Neuronal stem cell (in vitro differentiated cells): ENCODE measurements around the gene SORCS3.

Experiments
- DNase-seq: peaks from one replicate; pipeline ENCODE4 v3.0.0-alpha.2; 2013; ENCODE audit warnings: low spot score
- H2AFZ ChIP-seq: one replicate; pipeline ENCODE4 v1.6.1; 2013; ENCODE audit warnings: mild to moderate bottlenecking, low read length, inconsistent platforms
- H2AK5ac ChIP-seq: 2 replicates; pipeline ENCODE4 v1.6.1; 2013; ENCODE audit warnings: low read depth, mild to moderate bottlenecking, inconsistent platforms, low read length, moderate library complexity, mixed read lengths
- H2BK120ac ChIP-seq: 2 replicates; pipeline ENCODE4 v1.6.1; 2013; ENCODE audit warnings: low read depth, mild to moderate bottlenecking, inconsistent platforms, low read length, moderate library complexity, mixed read lengths
- H2BK12ac ChIP-seq: one replicate; pipeline ENCODE4 v1.6.1; 2013; ENCODE audit warnings: low read length, inconsistent platforms
- H2BK15ac ChIP-seq: 2 replicates; pipeline ENCODE4 v1.6.1; 2013; ENCODE audit warnings: mild to moderate bottlenecking, low read length, inconsistent platforms, mixed read lengths
- H2BK5ac ChIP-seq: one replicate; pipeline ENCODE4 v1.6.1; 2013; ENCODE audit warnings: inconsistent platforms, mild to moderate bottlenecking, low read length, moderate library complexity
- H3K14ac ChIP-seq: one replicate; pipeline ENCODE4 v1.6.1; 2013; ENCODE audit warnings: low read length, inconsistent platforms
- H3K18ac ChIP-seq: 2 replicates; pipeline ENCODE4 v1.6.1; 2013; ENCODE audit warnings: low read length, inconsistent platforms
- H3K23ac ChIP-seq: 2 replicates; pipeline ENCODE4 v1.6.1; 2013; ENCODE audit warnings: low read depth, mild to moderate bottlenecking, mixed read lengths, low read length, inconsistent platforms; ENCODE audit not compliant: poor library complexity
- H3K27ac ChIP-seq: replicated peaks from 3 replicates; pipeline ENCODE4 v1.5.1; 2013; ENCODE audit warnings: low read length, inconsistent platforms
- H3K27me3 ChIP-seq, 3 experiments: 2 replicates each; pipeline ENCODE4 v1.6.1; 2013; ENCODE audit warnings: low read length in 3 of 3, mild to moderate bottlenecking in 2 of 3, inconsistent platforms in 1 of 3, low read depth in 1 of 3, mixed read lengths in 1 of 3, moderate library complexity in 1 of 3; ENCODE audit not compliant: control insufficient read depth in 3 of 3, insufficient read depth in 3 of 3
- H3K36me3 ChIP-seq, 2 donors: replicated peaks in 1 of 2; 2 replicates each; pipeline ENCODE4 v1.6.1; 2013; ENCODE audit warnings: low read length in 2 of 2; ENCODE audit not compliant: control insufficient read depth in 2 of 2, insufficient read depth in 2 of 2
- H3K4ac ChIP-seq: 2 replicates; pipeline ENCODE4 v1.6.1; 2013; ENCODE audit warnings: inconsistent platforms, mild to moderate bottlenecking, low read length, moderate library complexity
- H3K4me1 ChIP-seq, 2 donors: 1 replicate in 1 of 2; 2 replicates in 1 of 2; pipeline ENCODE4 v1.6.1; 2013; ENCODE audit warnings: low read length in 2 of 2, low read depth in 1 of 2; ENCODE audit not compliant: control insufficient read depth in 2 of 2, insufficient read depth in 1 of 2
- H3K4me2 ChIP-seq: one replicate; pipeline ENCODE4 v1.6.1; 2013; ENCODE audit warnings: mild to moderate bottlenecking, low read length, inconsistent platforms; ENCODE audit not compliant: insufficient read depth, poor library complexity, severe bottlenecking
- H3K4me3 ChIP-seq, 2 donors: 2 replicates each; pipeline ENCODE4 v1.5.1; 2013; ENCODE audit warnings: low read length in 2 of 2, mild to moderate bottlenecking in 2 of 2, inconsistent platforms in 1 of 2, moderate library complexity in 1 of 2
- H3K79me1 ChIP-seq: one replicate; pipeline ENCODE4 v1.6.1; 2013; ENCODE audit warnings: low read depth, mild to moderate bottlenecking, inconsistent platforms, low read length, moderate library complexity
- H3K9ac ChIP-seq: one replicate; pipeline ENCODE4 v1.6.1; 2013; ENCODE audit warnings: mild to moderate bottlenecking, low read depth, low read length, inconsistent platforms; ENCODE audit not compliant: poor library complexity
- H3K9me3 ChIP-seq, 2 donors: replicated peaks in 1 of 2; 2 replicates each; pipeline versions ENCODE3 to v1.6.1; 2013; ENCODE audit warnings: low read length in 2 of 2, mild to moderate bottlenecking in 2 of 2, inconsistent platforms in 1 of 2, low read depth in 1 of 2, mixed read lengths in 1 of 2, moderate library complexity in 1 of 2; ENCODE audit not compliant: control insufficient read depth in 2 of 2, insufficient read depth in 1 of 2
- H4K8ac ChIP-seq: one replicate; pipeline ENCODE4 v1.6.1; 2013; ENCODE audit warnings: low read depth, mild to moderate bottlenecking, inconsistent platforms, low read length, moderate library complexity
- H4K91ac ChIP-seq: one replicate; pipeline ENCODE4 v1.6.1; 2013; ENCODE audit warnings: low read length, low read depth, mild to moderate bottlenecking, inconsistent platforms; ENCODE audit not compliant: poor library complexity
- WGBS, 2 donors: extraction: QIAGEN DNeasy Blood & Tissue Kit; methylation state at CpG; one replicate each; pipeline ENCODE4 v1.1.7; 2013; ENCODE audit warnings: missing lambda C conversion rate in 2 of 2, mixed read lengths in 1 of 2; ENCODE audit not compliant: insufficient read length in 2 of 2, insufficient replicate concordance in 1 of 2; ENCODE audit errors: extremely low coverage in 2 of 2; 5-methylcytosine and 5-hydroxymethylcytosine counted together

Gene SORCS3

GRCh38 chr10:104665174-104665573 lies 24.1 kb downstream of the SORCS3 start:
- Histone ChIP-seq H3K4me1 (peaks cover 0 to 3% of the 10 kb centered on the region in 2 donors), H3K4me3 (no peak overlapping the region), H3K18ac (no peak overlapping the region), H2BK5ac (no peak overlapping the region), H3K27me3 (no peaks in the 10 kb centered on the region), H3K36me3 (no peaks in the 10 kb centered on the region), H3K9ac (no peak overlapping the region), H3K4ac (no peak overlapping the region), H2BK15ac (no peak overlapping the region), H2BK120ac (no peak overlapping the region), H2AFZ (no peak overlapping the region), H4K91ac (no peak overlapping the region), H3K27ac (no peak overlapping the region), H3K4me2 (no peak overlapping the region), H3K14ac (no peak overlapping the region), H4K8ac (no peak overlapping the region), H3K23ac (no peak overlapping the region), H2BK12ac (no peak overlapping the region), H2AK5ac (no peak overlapping the region), H3K79me1 (no peaks in the 10 kb centered on the region), H3K9me3 (no peaks in the 10 kb centered on the region)
- no peak for DNase-seq
- WGBS, 2 donors, result no CpG with 5 or more reads among the region's 4 CpGs

GRCh38 chr10:104666106-104666505 lies 25.0 kb downstream of the SORCS3 start:
- Histone ChIP-seq H2BK15ac (no peak overlapping the region), H3K36me3 (no peaks in the 10 kb centered on the region), H2BK120ac (no peak overlapping the region), H3K79me1 (no peaks in the 10 kb centered on the region), H3K23ac (no peak overlapping the region), H2BK12ac (no peak overlapping the region), H2BK5ac (no peak overlapping the region), H4K8ac (no peak overlapping the region), H3K14ac (no peak overlapping the region), H3K4me3 (no peak overlapping the region), H3K4ac (no peak overlapping the region), H3K9ac (no peak overlapping the region), H4K91ac (no peak overlapping the region), H3K27ac (no peak overlapping the region), H2AFZ (no peak overlapping the region), H3K4me2 (no peak overlapping the region), H3K27me3 (no peaks in the 10 kb centered on the region), H3K18ac (no peak overlapping the region), H3K4me1 (peaks cover 0 to 3% of the 10 kb centered on the region in 2 donors), H3K9me3 (no peaks in the 10 kb centered on the region), H2AK5ac (no peak overlapping the region)
- WGBS, 2 donors, result no CpG with 5 or more reads among the region's 5 CpGs
- DNase-seq, result no peak

GRCh38 chr10:104676874-104677273 lies 35.8 kb downstream of the SORCS3 start:
- Histone ChIP-seq H2BK12ac (no peak overlapping the region), H2AFZ (no peak overlapping the region), H2AK5ac (no peak overlapping the region), H3K4me2 (no peak overlapping the region), H2BK5ac (no peak overlapping the region), H3K79me1 (no peaks in the 10 kb centered on the region), H3K4ac (no peak overlapping the region), H3K9ac (no peak overlapping the region), H3K23ac (no peak overlapping the region), H2BK120ac (no peak overlapping the region), H3K36me3 (no peaks in the 10 kb centered on the region), H4K91ac (no peak overlapping the region), H3K27ac (no peak overlapping the region), H3K4me3 (no peak overlapping the region), H3K14ac (no peak overlapping the region), H3K4me1 (no peaks in the 10 kb centered on the region), H3K18ac (no peak overlapping the region), H4K8ac (no peak overlapping the region), H2BK15ac (no peak overlapping the region), H3K9me3 (no peaks in the 10 kb centered on the region), H3K27me3 (peaks cover 0 to 4% (median 3%) of the 10 kb centered on the region in 3 experiments)
- no CpG with 5 or more reads among the region's 1 CpG for WGBS, 2 donors
- DNase-seq, result no peak

- Histone ChIP-seq H3K27ac (no peak overlapping the region), H3K27me3 (peaks cover 0 to 4% (median 3%) of the 10 kb centered on the region in 3 experiments), H2BK12ac (no peak overlapping the region), H3K18ac (no peak overlapping the region), H2AFZ (no peak overlapping the region), H3K4ac (no peak overlapping the region), H3K14ac (no peak overlapping the region), H2AK5ac (no peak overlapping the region), H3K36me3 (no peaks in the 10 kb centered on the region), H4K91ac (no peak overlapping the region), H2BK120ac (no peak overlapping the region), H2BK15ac (no peak overlapping the region), H3K79me1 (no peaks in the 10 kb centered on the region), H3K4me1 (no peaks in the 10 kb centered on the region), H3K4me2 (no peak overlapping the region), H2BK5ac (no peak overlapping the region), H3K4me3 (no peak overlapping the region), H4K8ac (no peak overlapping the region), H3K9me3 (no peaks in the 10 kb centered on the region), H3K9ac (no peak overlapping the region), H3K23ac (no peak overlapping the region)
- no peak for DNase-seq
Observed at GRCh38 chr10:104678658-104679057, 37.6 kb downstream of the SORCS3 start.
